Osteocyte (in vitro differentiated cells): Measurements from ENCODE around the gene DISC1. TPM values are rescaled to one million over a fixed set of nuclear protein-coding genes. Genes with fewer than 3 reads are reported as not detected.
"Not testable (repeated sequence)": the region's sequence is repeated elsewhere in the genome, so short reads cannot be mapped to it uniquely, and the experiment has no call there.

ENCODE experiments used
- DNase-seq: peaks from one replicate; pipeline ENCODE4 v3.0.0; 2021; ENCODE audit warnings: mixed read lengths; ENCODE audit not compliant: unreplicated experiment; ENCODE audit errors: extremely low spot score
- H3K27ac Mint-ChIP-seq: one replicate; pipeline ENCODE4 v1.8.0; 2021; ENCODE audit warnings: mild to moderate bottlenecking, mixed read lengths; ENCODE audit not compliant: unreplicated experiment
- H3K27me3 Mint-ChIP-seq: one replicate; pipeline ENCODE4 v1.8.0; 2021; ENCODE audit warnings: mixed read lengths; ENCODE audit not compliant: unreplicated experiment
- H3K36me3 Mint-ChIP-seq: one replicate; pipeline ENCODE4 v1.8.0; 2021; ENCODE audit warnings: mixed read lengths; ENCODE audit not compliant: unreplicated experiment
- H3K4me1 Mint-ChIP-seq: one replicate; pipeline ENCODE4 v1.8.0; 2021; ENCODE audit warnings: mixed read lengths; ENCODE audit not compliant: unreplicated experiment
- H3K4me3 Mint-ChIP-seq: one replicate; pipeline ENCODE4 v1.8.0; 2021; ENCODE audit warnings: mild to moderate bottlenecking, moderate library complexity, mixed read lengths; ENCODE audit not compliant: unreplicated experiment
- H3K9me3 Mint-ChIP-seq: one replicate; pipeline ENCODE4 v1.8.0; 2021; ENCODE audit warnings: mixed read lengths; ENCODE audit not compliant: unreplicated experiment
- CTCF ChIP-seq: fragments of 200-600 bp; sonication (generic); IDR thresholded peaks from 2 replicates; pipeline ENCODE4 v1.5.0; 2021; ENCODE audit warnings: antibody characterized with exemption, mild to moderate bottlenecking, moderate library complexity
- total RNA-seq: library from RNA; stranded (reverse); gene quantifications from 2 replicates; pipeline ENCODE4 v1.2.1, GENCODE V29; 2021

The DISC1 gene
- total RNA-seq, 1 donor from 2014 or later, result 15.6 TPM

DNA sequence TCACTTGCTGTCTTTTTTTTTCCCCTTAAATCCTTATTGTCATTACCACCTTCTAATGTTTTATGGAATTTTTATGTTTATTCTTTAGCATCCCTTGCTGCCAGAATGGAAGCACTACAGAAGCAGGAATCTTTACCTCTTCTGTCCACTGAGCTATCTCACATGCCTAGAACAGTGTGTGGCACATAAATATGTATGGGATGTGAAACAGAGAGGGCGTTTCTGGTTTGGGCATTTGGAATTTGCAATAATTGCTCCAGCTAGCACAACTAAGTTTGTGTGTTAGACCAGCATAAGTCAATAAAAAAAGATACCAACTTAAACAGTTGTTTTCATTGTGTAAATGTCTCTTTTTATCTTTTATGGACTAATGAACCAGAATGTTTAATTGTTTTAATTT is 330.8 kb downstream of the DISC1 start:
- H3K4me1 Mint-ChIP-seq, result no peaks in the 10 kb centered on the region
- H3K4me3 Mint-ChIP-seq, result no peak overlapping the region
- no peak for DNase-seq
- H3K36me3 Mint-ChIP-seq, result peaks cover 8% of the 10 kb centered on the region
- H3K27ac Mint-ChIP-seq, result no peak overlapping the region
- no peak for TF ChIP-seq CTCF
- H3K27me3 Mint-ChIP-seq, result no peaks in the 10 kb centered on the region
- H3K9me3 Mint-ChIP-seq, result peaks cover 6% of the 10 kb centered on the region

- Mint-ChIP-seq H3K4me1 (no peaks in the 10 kb centered on the region), H3K4me3 (no peak overlapping the region), H3K36me3 (peaks cover 8% of the 10 kb centered on the region), H3K27me3 (no peaks in the 10 kb centered on the region), H3K27ac (no peak overlapping the region), H3K9me3 (peaks cover 6% of the 10 kb centered on the region)
- TF ChIP-seq CTCF, result no peak
- DNase-seq, result no peak
Observed at GRCh38 chr1:231958448-231958847, 331.9 kb downstream of the DISC1 start.

DNA sequence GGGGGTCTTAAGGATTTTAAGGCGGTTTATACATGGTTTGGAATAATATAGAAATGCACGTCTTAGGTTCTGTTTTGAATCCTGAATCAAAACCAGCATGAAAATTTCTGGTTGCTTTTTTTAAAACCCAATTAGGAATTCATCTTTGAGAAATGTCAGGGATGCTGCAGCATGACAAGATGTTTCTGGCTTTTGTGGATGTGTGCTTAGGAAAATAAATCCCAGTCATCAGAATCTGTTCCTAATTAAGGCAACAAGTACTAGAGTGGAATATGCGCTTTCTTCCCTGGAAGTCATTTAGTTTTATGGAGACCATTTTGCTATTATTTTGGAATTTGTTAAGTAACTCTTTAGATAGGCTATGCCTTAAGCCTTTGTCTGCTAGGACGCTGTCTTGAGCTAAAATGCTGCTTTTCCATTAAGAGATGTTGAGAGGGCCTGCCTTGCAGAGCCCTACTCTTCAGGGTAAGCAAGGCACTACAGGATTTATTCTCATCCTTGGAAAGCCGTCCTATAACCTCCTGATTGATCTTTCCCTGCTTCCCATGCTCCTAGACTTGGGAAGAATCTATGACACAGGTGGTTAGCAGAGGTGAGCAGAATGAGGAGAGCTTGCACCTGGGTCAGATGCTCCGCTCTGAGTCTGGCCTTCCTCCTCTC is 332.8 kb downstream of the DISC1 start:
- Mint-ChIP-seq H3K36me3 (peaks cover 10% of the 10 kb centered on the region), H3K27ac (no peak overlapping the region), H3K4me1 (no peaks in the 10 kb centered on the region), H3K27me3 (no peaks in the 10 kb centered on the region), H3K4me3 (no peak overlapping the region), H3K9me3 (peaks cover 6% of the 10 kb centered on the region)
- DNase-seq, result no peak
- TF ChIP-seq CTCF, result no peak

DNA sequence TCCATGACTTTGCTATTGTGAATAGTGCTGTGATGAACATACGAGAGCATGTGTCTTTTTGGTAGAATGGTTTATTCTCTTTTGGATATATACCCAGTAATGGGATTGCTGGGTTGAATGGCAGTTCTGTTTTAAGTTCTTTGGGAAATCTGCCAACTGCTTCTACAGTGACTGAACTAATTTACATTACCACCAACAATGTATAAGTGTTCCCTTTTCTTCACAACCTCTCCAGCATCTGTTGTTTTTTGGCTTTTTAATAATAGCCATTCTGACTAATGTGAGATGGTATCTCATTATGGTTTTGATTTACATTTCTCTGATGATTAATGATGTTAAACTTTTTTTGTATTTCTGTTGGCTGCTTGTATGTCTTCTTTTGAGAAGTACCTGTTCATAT is 335.2 kb downstream of the DISC1 start:
- DNase-seq, H3K27me3 Mint-ChIP-seq, H3K4me1 Mint-ChIP-seq, H3K4me3 Mint-ChIP-seq, H3K9me3 Mint-ChIP-seq, H3K27ac Mint-ChIP-seq: not testable (repeated sequence)
- H3K36me3 Mint-ChIP-seq, result peaks cover 13% of the 10 kb centered on the region

DNA sequence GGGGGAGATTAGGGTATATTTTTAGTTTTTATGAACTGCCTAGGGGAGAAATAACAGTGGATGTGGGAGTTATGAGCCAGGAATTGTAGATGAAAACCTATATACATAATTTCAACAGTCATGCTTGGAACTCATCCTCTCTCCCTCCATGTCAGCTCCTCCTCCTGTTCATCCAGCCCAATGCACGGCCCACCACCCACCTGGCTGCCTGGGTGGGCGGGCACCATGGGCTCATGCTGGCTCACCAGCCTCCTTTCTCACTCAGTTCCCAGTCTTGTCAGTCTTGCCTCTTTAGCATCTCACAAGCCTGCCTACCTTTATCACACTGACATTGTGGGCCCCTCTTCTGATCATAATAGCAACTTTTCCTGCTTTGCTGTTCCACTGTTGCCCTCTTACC is 336.0 kb downstream of the DISC1 start:
- no peaks in the 10 kb centered on the region for H3K27me3 Mint-ChIP-seq
- no peak for DNase-seq
- no peak for TF ChIP-seq CTCF
- no peaks in the 10 kb centered on the region for H3K4me1 Mint-ChIP-seq
- peaks cover 13% of the 10 kb centered on the region for H3K36me3 Mint-ChIP-seq
- H3K9me3 Mint-ChIP-seq, result peaks cover 6% of the 10 kb centered on the region
- no peak overlapping the region for H3K4me3 Mint-ChIP-seq
- H3K27ac Mint-ChIP-seq, result no peak overlapping the region

DNA sequence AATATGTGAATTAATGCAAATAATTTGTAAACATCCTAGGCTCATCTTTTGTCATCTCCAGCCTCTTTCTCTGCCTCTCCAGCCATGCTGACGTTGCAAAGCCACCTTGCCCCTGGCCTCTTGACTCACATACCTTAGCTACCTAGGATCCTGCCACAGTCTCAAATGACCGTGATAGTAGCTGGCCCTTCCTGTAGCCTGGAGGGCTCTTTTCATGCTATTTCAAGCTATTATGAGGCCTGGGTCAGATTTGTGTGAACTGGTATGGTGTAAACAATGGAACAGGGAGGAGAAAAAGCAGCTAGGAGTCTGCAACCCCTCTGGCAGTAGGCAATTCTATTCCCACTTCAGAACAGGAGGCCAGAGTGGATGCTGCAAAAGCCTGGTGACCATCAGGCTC is 337.7 kb downstream of the DISC1 start:
- no peak overlapping the region for H3K4me3 Mint-ChIP-seq
- peaks cover 6% of the 10 kb centered on the region for H3K9me3 Mint-ChIP-seq
- H3K4me1 Mint-ChIP-seq, result no peaks in the 10 kb centered on the region
- peaks cover 16% of the 10 kb centered on the region for H3K36me3 Mint-ChIP-seq
- TF ChIP-seq CTCF, result no peak
- no peak for DNase-seq
- H3K27me3 Mint-ChIP-seq, result no peaks in the 10 kb centered on the region
- H3K27ac Mint-ChIP-seq, result no peak overlapping the region
